CD4-positive, alpha-beta T cell treated with Interleukin-21 for 1 hour (primary cell): ENCODE data around the gene TOR1B.
A peak's percentile ranks its signal among the peaks of the same experiment; 100 is the strongest.
"Not testable (repeated sequence)": the region's sequence is repeated elsewhere in the genome, so short reads cannot be mapped to it uniquely, and the experiment has no call there.

ENCODE experiments used
- DNase-seq: peaks from one replicate; pipeline ENCODE4 v3.0.0-alpha.2; 2020

Gene TOR1B, protein sequence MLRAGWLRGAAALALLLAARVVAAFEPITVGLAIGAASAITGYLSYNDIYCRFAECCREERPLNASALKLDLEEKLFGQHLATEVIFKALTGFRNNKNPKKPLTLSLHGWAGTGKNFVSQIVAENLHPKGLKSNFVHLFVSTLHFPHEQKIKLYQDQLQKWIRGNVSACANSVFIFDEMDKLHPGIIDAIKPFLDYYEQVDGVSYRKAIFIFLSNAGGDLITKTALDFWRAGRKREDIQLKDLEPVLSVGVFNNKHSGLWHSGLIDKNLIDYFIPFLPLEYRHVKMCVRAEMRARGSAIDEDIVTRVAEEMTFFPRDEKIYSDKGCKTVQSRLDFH

DNA sequence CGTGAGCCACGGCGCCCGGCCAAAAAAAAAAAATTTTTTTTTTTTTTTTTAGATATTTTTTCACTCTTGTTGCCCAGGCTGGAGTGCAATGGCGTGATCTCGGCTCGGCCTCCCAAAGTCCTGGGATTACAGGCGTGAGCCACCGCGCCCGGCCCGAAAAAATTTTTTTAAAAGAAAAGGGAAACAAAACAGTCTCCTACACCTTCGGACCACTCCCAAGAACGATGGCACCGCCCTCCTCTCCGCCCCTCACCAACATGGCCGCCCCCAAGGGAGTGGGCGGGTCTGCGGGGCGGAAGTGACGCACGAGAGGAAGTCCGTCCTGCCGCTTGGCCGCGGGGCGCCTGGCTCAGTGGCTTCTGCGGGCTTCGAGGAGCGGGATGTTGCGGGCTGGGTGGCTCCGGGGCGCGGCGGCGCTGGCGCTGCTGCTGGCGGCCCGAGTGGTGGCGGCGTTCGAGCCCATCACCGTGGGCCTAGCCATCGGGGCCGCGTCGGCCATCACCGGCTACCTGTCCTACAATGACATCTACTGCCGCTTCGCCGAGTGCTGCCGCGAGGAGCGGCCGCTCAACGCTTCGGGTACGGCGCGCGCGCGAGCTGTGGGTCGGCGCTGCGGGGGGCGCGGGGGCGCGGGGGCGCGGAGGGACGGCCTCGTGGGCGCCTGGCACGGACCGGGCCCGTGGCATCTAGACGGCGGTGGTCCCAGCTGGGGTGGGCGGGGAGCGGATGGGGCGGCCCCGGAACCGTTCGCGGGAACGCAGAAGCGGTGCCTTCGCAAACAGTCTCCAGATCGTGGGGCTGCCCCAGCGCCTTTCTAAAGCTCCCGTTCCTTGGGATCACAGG lies at the start of gene TOR1B:
Gene TOR1B, plus strand, starts transcription at position 352 of the 843 bp plus-strand sequence. Its CDS starts 29 bp downstream, at position 381.
- peak; percentile 96 for DNase-seq

DNA sequence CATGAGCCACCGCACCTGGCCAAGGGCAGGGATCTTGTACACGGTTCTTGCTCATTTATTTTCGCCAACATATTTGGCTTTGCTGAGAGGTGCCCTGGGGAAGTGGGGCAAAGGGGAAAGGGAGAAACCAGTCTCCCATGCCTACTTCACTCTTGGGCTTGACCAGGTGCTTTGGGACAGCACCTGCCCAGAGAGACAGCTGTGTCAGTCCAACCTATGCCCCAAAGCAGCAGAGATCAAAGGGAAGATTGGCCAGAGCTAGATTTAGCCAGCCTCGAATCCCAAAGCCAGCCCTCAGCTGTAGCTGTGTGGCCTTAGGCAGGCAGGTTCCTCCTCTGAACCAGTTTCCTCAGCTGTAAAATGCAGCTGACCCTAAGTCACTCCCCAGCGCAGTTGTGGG lies 47.8 kb upstream of the TOR1B start:
- no peak for DNase-seq

DNA sequence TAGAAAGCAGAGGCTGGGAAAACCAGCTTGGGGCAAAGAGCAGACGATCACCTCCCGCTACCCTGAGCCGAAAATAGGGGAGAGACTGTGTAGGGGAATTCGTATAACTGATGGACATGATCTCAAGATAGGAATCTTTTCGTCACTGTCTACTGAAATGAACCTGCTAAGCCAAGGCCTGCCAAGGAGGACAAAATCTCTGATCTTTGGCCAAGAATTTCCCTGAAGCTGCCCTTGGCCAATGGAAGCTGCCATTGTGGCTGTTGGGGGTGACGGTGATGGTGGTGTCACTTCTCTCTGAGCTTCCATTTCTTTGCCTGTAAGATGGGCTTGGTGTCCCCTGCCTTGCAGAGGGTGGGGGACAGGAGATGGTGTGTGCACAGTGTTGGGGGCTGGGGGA lies 46.8 kb upstream of the TOR1B start:
- no peak for DNase-seq

DNA sequence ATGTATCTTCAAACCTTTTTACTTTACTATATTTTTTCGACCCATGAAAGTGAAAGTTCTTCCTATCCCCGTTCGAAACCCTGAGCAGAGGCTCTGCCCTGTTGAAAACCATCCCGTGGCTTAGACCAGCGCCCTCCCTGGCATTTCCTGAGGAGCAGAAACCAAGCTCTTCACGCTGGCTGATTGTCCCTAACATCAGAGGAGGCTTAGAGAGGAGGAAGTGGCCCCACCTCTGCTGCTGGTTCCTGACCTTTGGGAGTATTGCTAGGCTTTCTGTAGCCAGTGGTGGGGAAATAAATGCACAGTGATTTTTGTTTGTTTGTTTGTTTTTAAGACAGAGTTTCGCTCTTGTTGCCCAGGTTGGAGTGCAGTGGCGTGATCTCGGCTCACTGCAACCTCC lies 45.9 kb upstream of the TOR1B start:
- no peak for DNase-seq

DNA sequence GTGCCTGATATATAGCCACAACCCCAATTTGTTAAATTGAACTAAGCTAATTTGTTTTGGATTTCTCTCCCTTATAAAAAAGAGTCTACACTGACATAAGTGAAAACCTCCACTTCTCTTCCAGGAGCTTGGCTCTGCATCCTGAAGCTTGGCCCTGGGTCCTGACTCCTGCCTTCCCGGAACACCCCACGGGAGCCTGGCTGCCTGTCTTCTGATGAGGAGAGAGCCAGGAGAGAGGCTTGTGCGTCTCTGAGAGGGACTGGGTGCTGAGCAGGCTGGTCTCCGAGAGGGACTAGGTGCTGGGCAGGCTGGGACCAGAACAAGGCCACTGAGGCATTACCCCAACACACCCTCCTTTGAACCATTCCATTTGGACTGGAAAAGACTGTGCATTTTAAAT lies 43.7 kb upstream of the TOR1B start:
- no peak for DNase-seq

DNA sequence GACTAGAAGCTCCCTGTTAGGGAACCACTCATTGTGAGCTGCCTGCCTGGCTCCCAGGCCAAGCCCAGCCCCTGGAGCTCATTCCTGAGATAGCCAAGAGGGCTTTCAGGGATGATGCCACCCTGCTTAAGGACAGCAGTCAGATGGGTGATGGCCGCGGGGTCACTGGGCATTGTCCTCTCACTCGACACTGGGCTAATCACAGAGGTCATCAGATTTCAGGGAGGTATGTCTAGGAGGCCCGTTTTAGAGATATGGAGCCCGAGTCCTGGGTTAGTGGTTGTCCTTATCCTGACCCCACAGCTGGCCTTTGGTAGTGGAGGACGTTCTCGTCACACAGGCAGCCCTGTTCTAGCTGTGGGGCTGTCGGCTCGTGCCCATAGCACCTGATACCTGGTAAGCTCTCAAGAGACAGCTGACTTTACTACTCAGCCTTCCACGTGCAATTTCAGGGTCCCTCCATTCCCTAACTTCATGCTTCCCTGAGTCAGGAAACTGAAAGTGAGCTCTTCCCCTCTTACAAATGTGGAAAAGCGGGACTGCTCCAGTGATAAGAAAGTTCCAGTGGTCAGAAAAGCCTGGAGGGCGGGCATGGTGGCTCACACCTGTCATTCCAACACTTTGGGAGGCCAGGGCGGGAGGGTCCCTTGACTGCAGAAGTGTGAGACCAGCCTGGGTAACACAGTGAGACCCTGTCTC lies 43.0 kb upstream of the TOR1B start:
- no peak for DNase-seq

DNA sequence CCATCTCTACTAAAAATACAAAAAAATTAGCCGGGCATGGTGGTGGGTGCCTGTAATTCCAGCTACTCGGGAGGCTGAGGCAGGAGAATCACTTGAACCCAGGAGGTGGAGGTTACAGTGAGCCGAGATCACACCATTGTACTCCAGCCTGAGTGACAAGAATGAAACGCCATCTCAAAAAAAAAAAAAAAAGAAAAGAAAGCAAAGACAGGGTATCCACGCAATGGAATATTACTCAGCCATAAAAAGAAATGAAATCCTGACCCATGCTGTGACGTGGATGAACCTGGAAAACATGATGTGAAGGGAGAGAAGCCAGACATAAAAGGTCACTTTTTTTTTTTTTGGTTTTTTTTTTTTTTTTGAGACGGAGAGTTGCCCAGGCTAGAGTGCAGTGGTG lies 42.2 kb upstream of the TOR1B start:
- not testable (repeated sequence) for DNase-seq

DNA sequence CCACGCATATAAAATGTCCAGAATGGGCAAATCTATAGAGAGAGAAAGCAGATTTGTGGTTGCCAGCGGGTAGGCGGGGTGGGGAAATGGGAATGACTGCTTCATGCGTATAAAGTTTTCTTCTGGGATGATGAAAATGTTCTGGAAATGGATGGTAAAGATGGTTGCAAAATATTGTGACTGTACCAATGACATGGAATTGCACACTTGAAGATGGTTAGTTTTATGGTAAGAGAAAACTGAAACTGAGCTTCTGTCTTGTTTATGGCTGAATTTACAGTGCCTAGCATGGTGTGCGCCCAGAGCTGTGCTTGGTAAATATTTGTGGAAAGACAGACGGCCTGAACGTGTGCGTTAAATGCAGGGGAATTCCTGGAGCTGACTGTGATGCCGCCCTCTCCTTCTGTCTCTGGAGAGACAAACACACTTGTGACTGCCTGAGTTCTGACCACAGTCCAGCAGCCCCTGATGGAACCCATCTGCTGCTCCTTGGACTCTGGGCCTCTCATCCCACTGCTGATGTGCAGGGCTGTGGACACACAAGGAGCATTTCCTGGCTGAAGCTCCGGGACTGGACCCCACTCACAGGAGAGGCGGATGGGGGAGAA lies 41.6 kb upstream of the TOR1B start:
- DNase-seq, result no peak

DNA sequence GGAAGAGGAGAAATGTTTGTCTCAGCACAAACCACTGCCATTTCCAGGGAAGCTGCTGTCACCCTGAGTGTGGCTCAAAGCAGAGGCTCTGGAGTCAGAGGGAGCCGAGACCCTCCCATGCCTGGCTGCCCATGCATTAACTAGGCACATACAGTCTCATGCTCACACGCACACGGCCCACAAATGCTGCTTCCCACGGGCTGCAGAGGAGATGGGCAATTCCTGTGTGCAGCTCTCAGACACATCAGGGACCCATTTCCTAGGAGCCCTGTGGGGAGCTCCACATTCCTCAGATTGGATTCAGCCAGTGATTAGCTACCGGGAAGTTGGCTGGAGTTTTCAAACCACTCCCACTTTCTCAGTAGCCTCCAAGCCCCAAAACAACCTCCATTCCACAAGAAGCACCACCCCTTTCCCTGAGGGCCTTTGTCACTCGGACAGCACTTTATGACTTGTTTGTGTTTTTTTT lies 41.0 kb upstream of the TOR1B start:
- no peak for DNase-seq

DNA sequence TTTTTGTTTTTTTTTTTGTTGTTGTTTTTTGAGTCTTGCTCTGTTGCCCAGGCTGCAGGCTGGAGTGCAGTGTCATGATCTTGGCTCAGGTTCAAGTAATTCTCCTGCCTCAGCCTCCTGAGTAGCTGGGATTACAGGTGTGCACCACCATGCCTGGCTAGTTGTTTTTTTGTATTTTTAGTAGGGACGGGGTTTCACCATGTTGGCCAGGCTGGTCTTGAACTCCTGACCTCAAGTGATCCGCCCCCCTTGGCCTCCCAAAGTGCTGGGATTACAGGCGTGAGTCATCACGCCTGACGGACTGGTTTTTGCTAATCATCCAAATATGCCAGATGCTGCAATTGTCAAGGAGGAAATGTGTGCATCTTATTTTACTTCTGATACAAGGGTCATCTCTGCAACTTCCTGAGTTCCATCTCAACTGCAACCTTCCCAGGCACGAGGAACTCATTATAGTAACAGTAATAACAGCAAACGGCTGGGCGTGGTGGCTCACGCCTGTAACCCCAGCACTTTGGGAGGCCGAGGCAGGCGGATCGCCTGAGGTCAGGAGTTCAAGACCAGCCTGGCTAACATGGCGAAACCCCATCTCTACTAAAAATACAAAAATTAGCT lies 40.5 kb upstream of the TOR1B start:
- DNase-seq, result peak; percentile 19

DNA sequence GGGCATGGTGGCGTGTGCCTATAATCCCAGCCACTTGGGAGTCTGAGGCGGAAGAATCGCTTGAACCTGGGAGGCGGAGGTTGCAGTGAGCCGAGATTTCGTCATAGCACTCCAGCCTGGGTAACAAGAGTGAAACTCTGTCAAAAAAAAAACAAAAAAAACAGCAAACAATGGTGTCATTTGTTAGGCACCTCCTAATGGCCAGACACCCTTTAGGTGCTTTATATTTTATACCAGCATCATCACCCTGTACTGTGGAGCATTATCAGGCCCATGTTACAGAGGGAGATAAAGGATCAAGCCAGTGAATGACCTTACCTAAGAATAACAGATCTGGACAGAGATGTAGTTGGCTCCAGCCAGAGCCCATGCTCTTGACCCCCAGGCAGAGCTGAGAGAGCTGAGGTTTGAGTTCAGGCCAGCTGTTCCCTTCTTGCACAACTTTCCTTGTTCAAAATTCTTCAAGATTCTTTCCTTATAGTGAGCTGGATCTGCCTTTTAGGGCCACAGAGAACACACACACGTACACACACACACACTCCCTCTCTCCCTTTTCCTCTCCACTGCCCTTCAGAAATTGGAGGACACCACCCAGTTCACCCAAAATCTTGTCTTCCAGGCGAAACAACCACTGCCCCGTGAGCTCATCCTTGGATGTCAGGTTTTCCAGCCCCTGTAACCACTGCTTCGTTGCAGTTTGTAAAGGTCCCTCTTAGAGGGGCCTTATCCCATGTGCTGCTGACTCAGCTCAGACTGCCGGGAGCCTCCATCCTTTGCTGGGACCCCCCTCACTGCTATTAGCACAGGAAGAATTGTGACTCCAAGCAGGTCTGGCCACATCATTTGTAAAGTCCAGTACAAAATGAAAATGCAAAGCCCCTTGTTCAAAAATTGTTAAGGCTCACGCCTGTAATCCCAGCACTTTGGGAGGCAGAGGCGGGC lies 39.7 kb upstream of the TOR1B start:
- DNase-seq, result no peak

DNA sequence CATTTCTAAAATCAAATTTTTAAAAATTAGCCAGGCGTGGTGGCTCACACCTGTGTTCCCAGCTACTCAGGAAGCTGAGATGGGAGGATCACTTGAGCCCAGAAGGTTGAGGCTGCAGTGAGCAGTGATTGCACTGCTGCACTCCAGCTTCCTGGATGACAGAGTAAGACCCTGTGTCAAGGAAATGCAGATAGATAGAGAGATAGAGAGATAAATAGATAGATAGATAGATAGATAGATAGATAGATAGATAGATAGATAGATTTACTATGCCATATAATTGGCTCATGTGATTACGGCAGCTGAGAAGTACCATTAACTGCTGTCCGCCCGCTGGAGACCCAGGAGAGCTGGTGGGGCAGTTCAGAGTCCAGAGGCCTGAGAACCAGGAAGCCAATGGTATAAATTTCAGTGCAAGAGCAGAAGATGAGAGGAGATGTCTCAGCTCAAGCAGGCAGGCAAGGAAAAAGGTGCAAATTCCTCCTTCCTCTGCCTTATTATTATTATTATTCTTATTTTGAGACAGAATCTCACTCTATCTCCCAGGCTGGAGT lies 37.1 kb upstream of the TOR1B start:
- DNase-seq, result no peak

DNA sequence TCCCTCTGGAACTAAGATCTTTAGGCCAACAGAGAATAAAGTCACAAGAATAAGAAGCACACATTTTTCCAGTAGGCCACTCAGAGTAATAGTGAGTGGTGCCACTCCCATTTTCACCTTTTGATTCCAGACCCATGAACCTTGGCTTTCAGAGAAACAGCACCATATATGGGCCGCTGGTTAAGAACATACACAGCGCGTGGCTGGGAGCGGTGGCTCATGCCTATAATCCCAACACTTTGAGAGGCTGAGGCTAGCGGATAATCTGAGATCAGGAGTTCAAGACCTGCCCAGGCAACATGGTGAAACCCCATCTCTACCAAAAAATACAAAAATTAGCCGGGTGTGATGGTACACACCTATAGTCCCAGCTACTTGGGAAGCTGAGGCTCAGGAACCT lies 34.5 kb upstream of the TOR1B start:
- DNase-seq, result no peak

DNA sequence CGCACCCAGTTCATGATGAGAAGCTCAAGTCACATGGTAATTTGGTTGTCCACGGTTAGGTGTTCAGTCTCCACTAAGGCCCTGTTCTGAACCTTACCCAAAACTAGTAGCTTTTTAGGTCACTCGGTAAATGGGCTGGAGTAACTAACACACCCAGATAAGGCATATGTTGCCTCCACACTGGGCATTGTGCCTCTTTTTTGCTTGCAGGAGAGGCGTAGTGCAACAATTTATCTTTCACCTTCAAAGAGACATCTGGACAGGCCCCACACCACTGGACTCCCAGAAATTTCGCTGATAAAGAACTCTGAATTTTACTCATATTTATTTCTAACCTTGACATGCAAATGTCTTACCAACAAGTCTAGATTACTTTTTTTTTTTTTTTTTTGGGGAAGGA lies 33.3 kb upstream of the TOR1B start:
- no peak for DNase-seq

DNA sequence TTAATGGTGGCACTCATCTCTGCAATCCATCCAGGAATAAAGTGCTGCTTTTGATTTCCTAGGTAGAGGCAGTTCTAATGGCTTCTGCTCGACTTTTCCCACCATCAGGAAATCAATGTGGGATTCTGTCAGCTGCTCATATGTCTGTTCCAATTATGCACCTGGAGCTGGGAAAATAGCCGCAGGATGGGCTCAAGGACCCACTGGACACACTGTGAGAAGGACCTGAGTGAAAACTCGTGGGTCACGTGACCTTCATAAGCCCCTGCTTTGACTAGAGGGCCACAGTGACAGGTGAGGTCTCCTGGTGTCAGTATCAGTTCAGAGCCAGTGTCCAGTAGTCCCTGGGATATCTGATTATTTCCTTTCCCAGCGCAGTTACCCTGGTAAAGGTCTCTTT lies 32.2 kb upstream of the TOR1B start:
- DNase-seq, result no peak

DNA sequence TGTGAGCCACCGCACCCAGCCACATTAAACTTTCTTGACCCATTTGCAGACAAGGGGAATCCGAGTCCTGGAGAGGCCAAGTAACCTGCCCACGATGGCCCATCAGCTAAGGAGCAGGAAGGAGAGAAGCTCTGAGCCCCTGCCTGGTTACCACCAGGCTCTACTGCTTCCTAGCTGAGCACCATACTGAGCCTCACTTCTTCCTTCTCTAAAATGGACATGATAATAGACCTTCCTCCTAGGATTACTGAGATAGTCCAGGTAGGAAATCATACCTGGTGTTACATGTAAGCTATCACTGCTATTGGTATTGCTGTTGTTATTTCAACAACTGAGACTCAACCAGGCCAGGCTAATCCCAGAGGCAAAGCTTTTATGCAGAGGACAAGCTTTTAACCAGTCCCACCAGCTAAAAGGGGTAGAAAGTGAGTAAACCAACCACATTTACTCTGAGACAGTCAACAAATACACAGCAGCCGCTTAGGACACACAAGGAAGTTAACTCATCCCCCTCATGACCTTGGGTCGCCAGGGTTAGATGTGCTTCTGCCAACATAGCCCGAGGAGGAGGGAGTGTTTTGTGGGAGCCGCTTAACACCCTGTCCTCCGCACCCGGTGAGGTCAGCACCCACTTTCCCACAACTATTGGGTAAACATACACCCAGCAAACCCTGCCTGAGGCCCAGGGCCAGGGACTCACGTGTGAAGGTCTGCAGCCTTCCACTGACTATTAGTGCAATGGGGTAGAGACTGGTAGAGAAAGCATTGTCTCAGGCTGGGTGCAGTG lies 29.5 kb upstream of the TOR1B start:
- DNase-seq, result peak; percentile 28

DNA sequence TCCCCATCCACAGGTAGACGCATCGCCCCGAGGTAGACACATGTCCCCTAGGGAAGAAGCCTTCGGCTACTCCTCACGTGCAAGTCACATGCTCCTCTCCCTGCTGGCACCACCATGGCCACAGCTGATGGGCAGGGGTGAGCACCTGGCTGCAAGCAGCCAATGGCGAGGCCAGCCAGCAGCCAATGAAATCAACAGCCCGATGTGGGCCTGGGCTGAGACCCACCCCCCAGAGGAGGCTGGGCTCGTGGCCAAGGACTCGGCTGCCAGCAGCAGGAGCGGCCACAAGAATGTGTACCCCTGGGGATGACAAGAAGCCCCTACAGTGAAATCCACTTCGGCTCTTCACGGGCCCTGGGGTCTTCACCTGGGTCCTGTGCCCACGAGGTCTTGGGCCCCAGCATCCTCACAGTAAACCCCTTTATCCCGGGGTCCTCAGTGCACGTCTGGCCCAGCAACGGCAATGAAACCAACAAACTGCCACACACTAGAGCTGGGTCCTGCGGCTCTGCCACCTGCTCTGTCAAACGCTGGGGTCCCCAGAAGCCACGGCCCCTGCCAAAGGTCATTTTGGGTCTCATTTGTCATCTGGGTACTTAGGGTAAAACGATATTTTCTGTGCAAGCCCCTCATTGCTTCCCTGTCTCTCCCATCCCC lies 28.1 kb upstream of the TOR1B start:
- DNase-seq, result no peak

DNA sequence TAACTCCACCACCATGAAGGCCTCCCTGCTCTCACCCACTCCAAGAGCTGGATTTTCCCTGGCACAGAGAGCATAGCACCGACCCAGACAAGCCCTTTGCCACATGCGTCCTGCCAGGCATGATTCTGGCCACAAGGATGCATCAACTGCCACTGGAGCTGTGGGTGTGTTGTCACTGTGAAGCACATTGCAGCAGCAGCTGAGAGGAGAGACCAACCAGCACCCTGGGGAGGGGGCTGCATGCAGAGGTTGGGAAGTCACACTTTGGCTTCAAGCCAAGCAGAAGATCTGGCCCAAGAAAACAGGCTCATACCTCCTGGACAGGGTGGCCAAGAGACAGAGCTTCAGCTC lies 27.6 kb upstream of the TOR1B start:
- DNase-seq, result no peak

DNA sequence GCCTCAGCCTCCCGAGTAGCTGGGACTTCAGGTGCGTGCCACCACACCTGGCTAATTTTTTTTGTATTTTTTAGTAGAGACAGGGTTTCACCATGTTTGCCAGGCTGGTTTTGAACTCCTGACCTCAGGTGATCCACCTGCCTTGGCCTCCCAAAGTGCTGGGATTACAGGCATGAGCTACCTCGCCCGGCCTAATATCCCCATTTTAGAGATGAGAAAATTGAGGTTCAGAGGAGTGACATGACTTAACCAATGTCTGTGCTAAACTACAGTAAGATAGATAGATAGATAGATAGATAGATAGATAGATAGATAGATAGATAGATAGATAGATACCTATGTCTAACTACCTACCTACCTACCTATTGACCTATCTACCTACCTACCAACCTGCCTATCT lies 26.9 kb upstream of the TOR1B start:
- DNase-seq, result not testable (repeated sequence)

DNA sequence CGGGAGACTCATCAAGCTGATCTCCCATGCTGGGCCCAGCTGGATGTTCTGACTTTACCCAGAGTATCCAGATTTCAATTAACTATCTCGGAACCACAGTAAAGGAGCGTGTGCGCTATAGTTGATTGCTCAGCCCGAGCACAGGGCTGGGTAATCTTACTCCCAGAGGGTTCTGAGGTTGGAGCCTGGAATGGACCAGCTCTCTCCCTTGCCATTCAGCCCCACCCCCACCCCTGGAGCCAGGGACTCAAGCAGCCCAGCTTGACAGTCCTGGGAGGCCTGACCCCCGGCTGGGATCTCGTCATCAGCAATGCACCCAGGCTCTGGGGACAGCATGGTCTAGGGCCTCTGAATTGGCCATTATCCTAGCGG lies 26.4 kb upstream of the TOR1B start:
- no peak for DNase-seq
